Right lobe of liver (tissue), 4 donors: ENCODE data around the gene TSHZ3.

Experiments
- CTCF ChIP-seq, 4 donors: fragments of 200-600 bp in 3 of 4; fragments of 450-650 bp in 1 of 4; IDR thresholded peaks; one replicate each; pipeline versions ENCODE4 v1.5.1 to v1.8.0; 2016 to 2022; ENCODE audit warnings: antibody characterized with exemption in 4 of 4, mild to moderate bottlenecking in 2 of 4
- POLR2A ChIP-seq: fragments of 450-650 bp; IDR thresholded peaks from one replicate; pipeline ENCODE4 v1.6.1; 2017; ENCODE audit warnings: antibody characterized with exemption, mild to moderate bottlenecking
- donor health status: DM: no; HTN: no; CAD: no.
- donor health status: DM: no; HTN: no; CAD: no.
- donor health status: DM: no; HTN: yes; CAD: no.

GRCh38 chr19:31392464-31392863 lies 43.2 kb upstream of the TSHZ3 start:
- no peak for TF ChIP-seq POLR2A
- no peak for TF ChIP-seq CTCF (IDR thresholded peaks at IDR 0.05)
